Stimulated activated naive CD8-positive, alpha-beta T cell treated with anti-CD3 and anti-CD28 coated beads, Interleukin-15, Interleukin-2, amounts not matched to agents 100 U/mL and 50 U/mL, for 24 hours (primary cell): ENCODE data around the gene CTNNA2.

Experiments
- ATAC-seq: fragments of 150-1000 bp; cut with Tn5 transposase; one replicate; pipeline ENCODE4 v1.10.0; 2021
- DNase-seq: peaks from one replicate; pipeline ENCODE4 v3.0.0; 2021

CTNNA2 gene

DNA sequence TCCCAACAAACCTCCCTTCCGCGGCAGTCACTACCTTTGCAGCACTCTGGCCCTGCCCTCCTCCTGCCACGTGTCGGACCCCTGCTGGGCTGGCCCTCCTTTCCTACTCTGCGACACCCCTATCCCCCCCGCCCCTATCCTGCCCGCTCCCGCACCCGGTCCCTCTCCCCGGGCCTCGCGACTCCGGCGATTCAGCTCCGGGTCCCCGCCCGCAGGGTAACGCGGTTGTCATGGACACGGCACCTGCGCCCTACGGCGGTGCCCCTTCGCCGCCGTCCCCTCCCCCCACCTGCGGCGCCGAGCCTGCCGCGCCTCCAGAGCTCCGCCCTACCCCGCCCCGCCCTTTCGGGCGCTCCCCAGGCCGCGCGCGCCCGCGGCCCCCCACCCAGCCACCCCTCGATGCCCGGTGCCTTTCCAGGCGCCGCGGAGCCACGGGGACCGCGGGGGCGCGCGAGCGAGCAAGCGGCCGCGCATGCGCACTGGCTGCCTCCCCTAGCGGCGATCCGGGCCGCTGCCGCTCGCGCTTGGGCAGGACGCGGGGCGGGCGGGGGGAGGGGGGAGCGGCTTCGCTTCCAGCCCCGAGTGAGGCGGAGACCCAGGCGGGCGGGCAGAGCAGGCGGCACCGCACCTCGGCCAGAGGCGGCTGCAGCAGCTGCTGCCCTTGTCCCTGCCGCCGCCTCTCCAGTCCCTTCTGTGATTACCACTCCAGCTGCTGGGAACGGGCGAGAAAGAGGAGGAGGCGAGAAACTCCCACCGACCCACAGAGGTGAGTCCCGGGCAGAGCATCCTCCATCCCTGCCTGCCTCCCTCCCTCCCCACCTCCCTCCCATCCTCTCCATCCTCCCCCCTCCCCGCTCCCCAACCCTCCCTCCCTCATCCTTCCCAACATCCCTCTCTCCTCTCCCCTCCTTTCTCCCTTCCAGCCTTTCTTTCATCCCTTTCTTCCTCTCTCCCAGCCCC, at the start of gene CTNNA2:
Gene CTNNA2 (plus strand): TSS at position 610 of the 960 bp plus-strand sequence.
- DNase-seq (peak; percentile 29), ATAC-seq (no peak)

DNA sequence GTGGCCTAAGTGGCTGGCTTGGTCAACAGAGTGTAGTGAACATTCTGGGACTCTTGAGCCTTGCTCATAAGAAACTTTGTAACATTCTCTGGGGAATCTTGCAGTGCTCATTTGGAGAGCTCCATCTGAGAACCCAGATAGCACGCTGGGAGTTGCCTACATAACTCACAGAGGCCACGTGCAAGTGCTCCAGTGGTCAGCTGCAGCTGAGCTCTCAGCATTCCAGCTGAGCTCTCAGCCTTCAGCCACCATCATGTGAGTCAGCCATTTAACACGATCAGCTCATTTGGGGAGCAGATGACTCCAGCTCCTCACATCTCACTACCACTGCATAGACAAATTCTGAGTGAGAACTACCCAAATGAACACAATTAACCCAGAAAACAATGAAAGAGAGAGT, 25.5 kb upstream of the CTNNA2 start:
- DNase-seq (no peak), ATAC-seq (no peak)

DNA sequence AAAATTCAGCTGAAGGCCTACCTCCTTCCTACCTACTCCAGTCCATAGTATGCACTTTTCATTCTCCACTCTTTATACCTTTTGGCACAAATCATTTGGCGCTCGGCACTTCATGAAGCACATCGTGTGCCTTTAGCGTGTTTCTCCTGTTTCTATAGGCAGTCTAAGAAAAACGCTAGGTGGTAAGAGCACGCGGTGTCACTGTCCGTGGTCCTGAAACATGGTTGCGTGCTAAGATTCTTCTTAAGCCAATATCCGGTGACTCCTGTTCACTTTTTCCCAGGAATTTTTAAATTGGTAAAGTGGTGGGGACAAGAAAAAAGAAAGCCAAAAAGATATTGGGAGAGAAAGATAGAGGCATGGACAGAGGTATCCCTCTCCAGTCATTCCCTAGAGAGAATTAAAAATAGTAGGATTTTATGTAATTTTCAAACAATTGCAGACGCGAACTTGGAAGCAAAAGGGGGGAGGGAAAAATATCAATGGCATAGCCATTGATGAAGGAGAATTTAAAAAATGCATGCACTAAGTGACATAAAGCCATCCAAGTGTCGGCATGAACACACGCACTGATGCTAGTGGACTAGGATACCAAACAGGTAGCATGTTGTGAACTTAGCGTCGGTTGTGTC, 1.4 kb upstream of the CTNNA2 start:
- DNase-seq = peak; percentile 3
- ATAC-seq = no peak

DNA sequence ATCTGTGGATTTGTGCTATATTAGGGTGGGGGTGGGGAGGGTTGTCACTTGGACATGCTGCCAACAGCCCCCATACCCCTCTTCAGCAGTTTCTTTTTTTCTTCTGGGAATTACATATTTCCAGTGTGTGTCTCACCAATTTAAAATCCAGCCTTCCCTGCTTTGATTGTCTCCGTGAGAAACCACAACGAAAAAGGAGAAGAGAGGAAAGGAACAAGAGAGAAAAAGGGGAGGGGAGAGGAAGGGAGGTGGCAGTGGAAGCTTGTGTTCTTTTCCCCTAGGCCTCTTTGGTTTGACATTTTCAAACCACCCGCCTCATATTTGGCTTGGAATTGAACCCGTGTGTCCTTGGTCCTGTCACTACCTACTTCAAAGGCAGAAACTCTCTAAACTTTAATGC, 860 bp downstream of the CTNNA2 start:
- DNase-seq (no peak), ATAC-seq (no peak)

DNA sequence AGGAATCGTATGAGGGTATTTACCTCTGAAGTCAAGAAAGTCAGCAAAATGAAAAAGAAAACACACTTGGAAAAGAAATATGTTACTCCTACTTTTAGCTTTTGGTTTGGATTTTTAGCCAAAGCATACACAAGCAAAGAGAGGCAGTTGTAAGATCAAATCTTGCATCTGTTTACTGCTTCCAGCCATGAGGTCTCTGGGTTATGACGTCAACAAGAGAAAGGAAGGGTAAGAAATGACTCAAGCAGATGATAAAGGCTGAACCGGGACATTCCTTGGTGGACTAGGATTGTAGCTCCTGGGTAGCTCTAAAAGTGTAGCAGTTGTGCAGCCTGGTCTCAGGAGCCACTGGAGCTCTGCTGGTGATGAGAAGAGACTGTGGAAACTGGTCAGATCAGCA, 16.8 kb downstream of the CTNNA2 start:
- no peak for ATAC-seq
- DNase-seq = no peak

DNA sequence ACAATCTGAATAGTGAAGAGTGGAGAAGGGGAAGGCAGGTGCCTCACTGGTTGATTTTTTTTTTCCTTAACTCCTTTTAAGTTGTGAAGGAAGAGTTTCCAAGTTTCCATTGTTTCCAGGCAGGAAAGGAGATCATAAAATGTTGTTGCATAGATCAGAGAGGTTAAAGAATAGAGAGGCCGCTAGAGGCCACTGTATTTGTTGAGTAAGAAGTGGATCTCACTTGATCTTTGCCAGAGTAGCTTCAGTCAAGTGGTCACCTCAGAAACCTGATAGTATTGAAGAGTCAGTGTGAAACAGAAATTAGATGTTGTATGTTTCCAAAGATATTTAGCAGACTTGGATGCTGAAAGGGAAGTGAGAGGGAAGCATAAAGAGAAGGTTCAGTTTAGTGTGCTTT, 17.6 kb downstream of the CTNNA2 start:
- no peak for DNase-seq
- no peak for ATAC-seq

DNA sequence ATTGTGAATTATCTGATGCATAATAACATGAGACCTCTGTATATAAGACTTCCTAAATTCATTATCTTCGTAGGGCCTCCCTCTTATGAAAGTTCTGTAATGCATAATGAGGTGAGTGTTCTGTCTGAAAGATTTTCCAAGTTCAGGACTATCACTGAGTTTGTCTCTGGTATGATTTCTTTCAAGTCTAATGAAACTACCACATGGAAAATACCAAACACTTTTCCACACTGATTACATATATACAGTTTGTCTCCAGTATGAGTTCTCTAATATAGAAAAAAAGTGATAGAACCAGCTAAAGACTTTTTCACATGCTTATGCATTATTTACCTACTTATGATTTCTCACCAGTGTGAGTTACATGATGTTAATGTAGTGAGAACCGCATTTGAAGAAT, 34.7 kb downstream of the CTNNA2 start:
- DNase-seq (no peak), ATAC-seq (no peak)

DNA sequence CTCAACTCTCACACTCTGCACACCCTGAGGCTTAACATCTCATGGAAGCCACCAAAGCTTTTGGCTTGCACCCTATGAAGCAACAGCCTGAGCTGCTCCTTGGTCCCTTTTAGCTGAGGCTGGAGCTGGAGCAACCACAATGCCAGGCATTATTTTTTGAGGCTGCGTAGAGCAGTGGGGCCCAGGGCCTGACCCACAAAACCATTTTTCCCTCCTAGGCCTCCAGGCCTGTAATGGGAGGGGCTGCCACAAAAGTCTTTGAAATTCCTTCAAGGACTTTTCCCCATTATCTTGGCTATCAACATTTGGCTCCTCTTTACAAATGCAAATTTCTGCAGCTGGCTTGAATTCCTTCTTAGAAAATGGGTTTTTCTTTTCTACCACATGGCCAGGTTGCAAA, 39.8 kb downstream of the CTNNA2 start:
- no peak for ATAC-seq
- DNase-seq = no peak

DNA sequence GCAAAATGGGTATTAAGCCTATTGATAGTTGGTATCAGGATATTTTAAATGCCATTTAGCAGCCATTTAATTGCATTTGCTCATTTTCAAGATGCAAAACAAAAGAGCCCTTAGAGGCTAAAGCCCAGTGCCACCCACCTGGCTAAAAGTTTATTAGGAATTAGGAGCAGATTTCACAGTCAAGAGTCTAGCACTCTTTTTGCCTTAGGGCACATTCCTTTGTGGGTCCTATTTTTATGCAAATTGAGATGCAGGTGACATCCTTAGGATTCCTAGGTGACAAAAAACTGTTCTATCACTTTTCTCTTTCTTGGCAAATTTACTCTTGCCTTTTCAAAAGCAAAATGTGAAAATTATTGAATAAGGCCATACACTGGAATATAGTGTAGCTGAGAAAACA, 42.0 kb downstream of the CTNNA2 start:
- no peak for ATAC-seq
- no peak for DNase-seq

DNA sequence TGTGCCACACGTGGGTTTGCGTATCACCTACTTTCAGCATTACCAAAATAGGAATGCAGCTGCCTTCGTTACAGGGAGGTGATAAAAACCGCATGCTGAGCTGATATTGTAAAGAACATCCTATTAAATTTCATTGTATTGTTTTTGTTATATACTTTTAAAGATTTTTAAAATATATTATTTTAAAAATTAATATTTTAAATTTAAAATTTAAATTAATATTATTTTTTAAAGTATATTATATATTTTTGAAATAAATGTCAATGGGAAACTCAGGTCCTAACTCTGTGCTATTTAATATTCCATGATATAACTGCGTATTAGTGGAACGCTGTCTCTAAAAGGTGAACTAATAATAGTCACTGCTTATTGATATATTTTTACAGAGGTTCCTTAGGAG, 51.2 kb downstream of the CTNNA2 start:
- DNase-seq = no peak
- no peak for ATAC-seq

DNA sequence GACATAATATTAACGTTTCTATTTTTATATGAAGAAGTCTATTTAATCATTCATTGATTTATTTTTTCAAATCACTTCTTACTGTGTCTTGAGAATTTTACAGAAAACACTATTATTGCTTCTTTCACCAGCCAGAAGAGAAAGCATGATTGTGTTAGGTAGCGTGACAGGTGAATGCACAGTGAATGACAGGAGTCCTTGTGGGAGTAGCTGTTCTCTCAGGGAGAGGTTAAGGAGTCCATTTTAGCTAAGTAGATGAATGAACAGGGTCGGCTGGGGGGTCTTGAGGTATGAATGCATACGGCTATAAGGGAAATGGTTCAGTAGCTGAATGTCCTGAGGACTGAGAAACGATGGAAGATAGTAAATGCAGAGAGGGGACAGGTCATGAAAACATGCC, 56.2 kb downstream of the CTNNA2 start:
- ATAC-seq (no peak), DNase-seq (no peak)

DNA sequence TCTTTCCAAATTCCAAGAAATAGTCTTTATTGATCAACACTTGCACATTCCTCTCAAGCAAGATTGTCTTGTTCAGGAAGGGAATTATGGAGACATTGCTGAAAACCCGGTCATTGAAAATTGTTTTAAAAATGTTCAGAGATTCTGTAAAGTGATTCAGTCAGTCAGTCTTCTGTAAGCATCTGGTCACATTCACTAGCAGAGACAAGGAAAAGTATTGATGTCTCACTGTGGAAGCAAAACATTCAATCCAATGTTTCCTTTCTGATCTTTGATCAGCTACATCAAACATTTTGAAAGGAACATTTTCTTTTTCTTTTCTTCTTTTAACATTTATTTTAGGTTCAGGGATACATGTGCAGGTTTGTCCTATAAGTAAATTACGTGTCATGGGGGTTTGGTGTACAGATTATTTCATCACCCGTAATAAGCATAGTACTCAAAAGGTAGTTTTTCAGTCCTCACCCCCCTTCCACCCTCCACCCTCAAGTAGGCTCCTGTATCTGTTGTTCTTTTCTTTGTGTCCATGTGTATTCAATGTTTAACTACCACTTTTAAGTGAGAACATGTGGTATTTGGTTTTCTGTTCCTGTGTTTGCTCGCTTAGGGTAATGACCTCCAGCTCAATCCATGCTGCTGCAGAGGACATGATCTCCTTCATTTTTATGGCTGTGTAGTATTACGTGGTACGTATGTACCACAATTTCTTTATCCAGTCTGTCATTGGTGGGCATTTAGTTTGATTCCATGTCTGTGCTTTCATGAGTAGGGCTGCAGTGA, 61.2 kb downstream of the CTNNA2 start:
- no peak for ATAC-seq
- no peak for DNase-seq

DNA sequence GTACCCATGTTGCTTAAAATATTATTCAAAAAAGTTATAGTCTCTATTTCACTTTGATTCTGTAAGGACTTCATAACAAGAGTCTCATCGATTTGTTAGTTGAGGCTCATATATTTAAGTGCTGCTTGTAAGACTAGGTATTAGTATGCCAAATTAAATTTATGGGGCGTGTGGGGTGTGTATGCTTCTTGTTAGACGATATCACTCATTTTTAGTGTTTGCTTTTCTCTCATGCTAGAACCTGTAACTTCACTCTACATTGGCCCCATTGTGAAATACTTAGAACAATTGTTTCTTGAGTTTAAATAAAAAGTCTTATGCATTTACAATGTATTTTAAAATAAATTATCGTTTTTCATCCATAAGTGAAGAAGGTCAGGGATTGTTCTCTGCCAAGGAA, 63.6 kb downstream of the CTNNA2 start:
- DNase-seq (no peak), ATAC-seq (no peak)

DNA sequence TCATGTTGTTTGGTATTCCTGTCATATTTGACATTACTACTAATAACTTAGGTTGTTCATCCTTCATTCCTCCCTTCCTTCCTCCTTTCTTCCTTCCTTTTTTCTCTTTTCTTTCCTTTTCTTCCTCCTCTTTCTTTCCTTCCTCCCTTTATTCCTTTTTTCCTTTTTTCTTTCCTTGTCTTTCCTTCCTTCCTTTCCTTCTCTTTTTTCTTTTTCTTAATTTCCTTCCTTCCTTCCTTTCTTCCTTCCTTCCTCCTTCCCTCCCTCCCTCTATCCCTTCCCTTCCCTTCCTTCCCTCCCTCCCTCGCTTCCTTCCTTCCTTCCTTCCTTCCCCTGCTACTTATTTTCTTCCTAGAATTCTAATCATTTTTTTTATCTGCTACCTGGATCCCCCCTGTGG, 66.1 kb downstream of the CTNNA2 start:
- DNase-seq (no peak), ATAC-seq (no peak)

DNA sequence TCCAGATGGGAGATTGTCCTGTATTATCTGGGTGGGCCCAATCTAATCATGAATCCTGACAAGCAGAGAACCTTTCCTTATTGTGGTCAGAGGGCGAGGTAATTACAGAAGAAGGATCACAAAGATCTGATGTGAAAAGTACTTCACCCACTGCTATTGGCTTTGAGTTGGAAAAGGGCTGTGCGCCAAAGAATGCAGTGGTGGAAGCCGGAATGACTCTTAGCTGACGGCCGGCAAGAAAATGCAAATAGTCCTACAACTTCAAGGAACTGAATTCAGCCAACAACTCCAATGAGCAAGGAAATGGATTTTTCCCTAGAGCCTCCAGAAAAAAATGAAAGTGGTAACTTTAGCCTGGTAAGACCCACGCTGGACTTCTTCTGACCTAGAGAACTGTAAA, 67.3 kb downstream of the CTNNA2 start:
- ATAC-seq (no peak), DNase-seq (no peak)

DNA sequence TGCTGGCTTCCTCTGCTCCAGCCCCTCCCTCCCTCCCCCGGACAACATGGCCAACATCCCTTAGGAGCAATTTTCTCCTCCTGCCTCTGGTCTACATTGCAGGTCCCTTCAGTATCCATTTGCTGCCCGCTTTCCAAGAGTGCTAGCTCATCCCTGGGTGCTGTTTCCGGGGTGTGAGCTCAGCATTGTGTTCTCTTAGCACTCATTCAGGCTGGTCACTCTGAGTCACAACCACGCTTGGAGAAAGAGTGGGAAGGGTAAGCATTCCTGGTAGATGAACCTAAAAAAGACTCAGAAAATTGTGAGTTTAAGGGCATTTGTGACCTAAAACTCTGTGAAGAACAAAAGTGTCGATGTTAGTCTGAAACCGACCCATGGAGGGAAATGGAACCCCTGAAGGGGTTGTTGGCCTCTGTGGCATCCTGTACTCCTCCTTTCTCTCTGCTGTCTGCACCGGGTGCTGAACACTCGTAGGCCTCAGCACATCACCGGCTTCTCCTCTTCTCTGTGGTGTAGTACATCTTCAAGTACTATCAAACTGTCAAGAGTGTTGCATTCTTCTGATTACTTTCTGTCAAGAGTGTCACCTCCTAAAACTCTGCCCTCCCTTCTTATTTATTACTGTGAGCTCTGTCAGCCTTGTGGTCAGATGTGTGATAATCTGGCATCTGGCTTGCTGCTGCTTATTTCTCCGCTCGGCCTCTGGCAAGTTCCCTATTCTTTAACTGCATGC, 73.0 kb downstream of the CTNNA2 start:
- no peak for DNase-seq

DNA sequence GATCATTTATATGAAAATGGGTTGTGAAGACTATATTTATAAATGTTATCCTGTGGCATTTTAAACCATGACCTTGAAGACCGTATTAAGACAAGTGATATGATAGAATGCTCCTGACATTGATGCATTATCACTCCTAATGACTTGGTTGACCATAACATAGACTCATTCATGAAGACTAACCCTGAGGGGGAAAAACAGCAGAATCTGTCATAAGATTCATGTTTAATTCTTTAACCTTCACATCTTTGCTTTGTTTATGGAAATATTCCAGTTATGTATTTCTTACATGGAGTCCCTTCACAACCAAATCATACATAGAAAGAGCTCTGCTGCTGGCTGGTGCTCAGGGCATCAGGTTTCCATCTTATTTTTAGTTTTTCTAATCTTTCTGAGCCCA, 78.4 kb downstream of the CTNNA2 start:
- ATAC-seq (no peak), DNase-seq (no peak)

More for the DNA sequence above, 73.0 kb downstream of the CTNNA2 start:
- ATAC-seq = no peak

DNA sequence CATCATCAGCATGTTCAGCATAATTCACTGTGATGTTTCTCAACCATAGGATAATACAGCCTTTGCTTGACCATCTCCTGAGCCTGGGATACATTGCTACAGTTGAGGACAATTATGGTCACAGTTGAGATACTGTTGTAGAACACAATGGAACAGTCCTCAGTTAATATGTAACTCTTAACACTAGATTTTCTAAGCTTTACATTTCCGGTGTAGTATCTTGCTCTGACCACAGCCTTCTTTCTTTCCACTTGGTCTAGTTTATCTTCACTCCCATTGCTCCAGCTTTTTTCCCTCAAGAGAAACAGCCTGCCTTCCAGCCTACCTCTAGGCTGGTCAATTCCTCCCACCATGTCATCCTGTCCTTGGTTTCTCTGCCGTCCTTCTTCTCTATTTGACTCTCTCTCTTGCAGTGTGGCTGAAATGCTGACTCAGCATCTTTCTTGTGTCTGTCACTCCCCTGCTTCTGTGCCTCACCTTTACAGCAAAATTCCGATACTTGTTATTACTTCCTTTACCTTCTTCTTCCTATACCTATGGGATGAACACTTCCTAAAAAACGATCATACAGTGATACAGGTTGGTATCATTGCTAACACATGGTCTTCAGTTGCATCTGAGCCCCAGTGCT, 80.5 kb downstream of the CTNNA2 start:
- ATAC-seq = no peak
- no peak for DNase-seq

DNA sequence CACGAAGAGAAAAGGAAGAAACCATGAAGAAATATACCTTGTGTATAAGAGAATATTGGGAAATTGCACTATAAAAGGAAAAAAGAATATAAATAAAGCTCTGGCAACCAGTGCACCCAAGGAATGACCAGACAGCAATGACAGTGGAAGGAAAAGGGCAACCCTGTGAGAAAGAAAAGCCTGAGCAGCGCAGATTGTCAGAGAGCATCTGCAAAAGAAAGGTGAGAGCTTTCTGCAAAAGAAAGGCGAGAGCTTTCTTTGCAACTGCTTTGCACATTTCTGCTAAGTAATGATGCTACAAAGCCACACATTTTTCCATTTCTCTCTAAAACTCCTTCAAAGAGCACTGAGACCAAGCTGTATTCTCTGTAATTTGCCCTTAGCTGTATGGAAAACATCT, 83.6 kb downstream of the CTNNA2 start:
- ATAC-seq (no peak), DNase-seq (no peak)

DNA sequence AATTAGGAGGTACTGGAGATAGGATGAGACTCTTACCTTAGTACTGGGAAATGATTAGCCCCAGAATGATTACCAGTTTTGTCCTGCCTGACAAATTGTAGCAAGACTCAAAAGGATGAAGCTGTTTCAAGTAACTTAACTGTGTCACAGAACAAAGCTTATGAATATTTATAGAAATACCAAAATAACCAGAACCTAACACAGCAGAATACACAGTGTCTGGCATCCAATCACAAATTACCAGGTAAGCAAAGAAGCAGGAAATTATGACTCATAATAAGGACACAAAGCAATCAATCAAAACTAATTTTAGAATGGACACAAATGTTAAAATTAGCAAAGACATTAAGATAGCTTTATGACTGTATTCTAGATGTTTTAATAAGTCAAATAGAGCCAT, 91.9 kb downstream of the CTNNA2 start:
- DNase-seq = no peak
- no peak for ATAC-seq

DNA sequence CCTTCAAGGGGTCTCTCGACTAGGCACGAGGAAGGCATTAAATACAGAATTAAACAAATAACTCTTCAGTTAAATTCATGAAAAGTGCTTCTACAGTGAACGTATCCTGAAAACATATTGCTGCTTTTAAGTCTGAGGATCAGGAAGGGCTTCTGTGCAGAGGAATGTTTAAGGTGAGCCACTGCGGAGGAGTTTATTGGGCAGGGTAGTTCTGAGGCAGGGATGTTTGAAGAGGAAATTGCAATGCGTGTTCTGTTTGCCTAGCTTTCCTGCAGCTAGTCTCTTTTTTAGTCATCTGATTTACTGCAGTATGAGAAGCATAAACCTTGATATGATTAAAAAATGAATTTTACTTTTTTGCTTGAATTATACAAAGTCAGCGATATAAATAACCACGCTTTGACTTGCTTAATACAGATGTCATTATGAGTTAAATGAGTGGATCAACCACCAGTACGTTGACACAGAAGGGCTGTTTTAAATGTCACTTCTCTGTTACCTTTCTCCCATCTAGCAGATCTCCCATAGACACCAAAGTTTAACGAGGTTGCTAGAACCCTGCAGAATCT, 98.7 kb downstream of the CTNNA2 start:
- DNase-seq (no peak), ATAC-seq (no peak)
